Measurements from ENCODE around the gene METAP1D. TPM values are rescaled to one million over a fixed set of nuclear protein-coding genes. Genes with fewer than 3 reads are reported as not detected.

METAP1D gene
- total RNA-seq, 1 experiment from 2014 or later, result 15.8 TPM

- no peaks in the 10 kb centered on the region for H3K36me3 ChIP-seq (ENCODE audit: control insufficient read depth in 1 of 2, insufficient read depth in 2 of 2, low read length in 2 of 2)
- peaks cover 10 to 25% of the 10 kb centered on the region in 2 experiments for H3K4me1 ChIP-seq (ENCODE audit: control insufficient read depth in 1 of 2, insufficient read depth in 2 of 2, low read length in 2 of 2)
- H3K9ac ChIP-seq (ENCODE audit: low read length), result no peak overlapping the region
- CTCF ChIA-PET, result interaction anchor here (1.3 kb wide), 1 partner anchor 388 kb away, joined by 3 read pairs; no protein-coding TSS in a partner anchor
- RAD21 ChIA-PET (ENCODE audit: low non-redundant PET in 1 of 2, low total read pairs in 2 of 2, uncharacterized antibody in 2 of 2, unreplicated experiment in 2 of 2), result no interaction called here
- no peaks in the 10 kb centered on the region for H3K79me2 ChIP-seq (ENCODE audit: insufficient read depth, low read length)
- ATAC-seq, result no peak
- H3K4me2 ChIP-seq (ENCODE audit: low read length), result no peak overlapping the region
- H3K4me3 ChIP-seq (replicated peaks in 1 of 2; ENCODE audit: low read depth in 1 of 2, low read length in 2 of 2), result no peak overlapping the region
- intact Hi-C loops (cut with micrococcal nuclease), result loop anchor here (10.0 kb wide), 1 partner anchor 167 kb away; the partner anchor contains the start of gene HAT1
- no peaks in the 10 kb centered on the region for H3K9me2 ChIP-seq (ENCODE audit: insufficient read depth)
- H2AFZ ChIP-seq (ENCODE audit: low read depth, low read length, poor library complexity, severe bottlenecking), result no peak overlapping the region
- H3K27ac ChIP-seq (ENCODE audit: low read depth, low read length), result no peak overlapping the region
- H4K20me1 ChIP-seq (ENCODE audit: insufficient read depth), result no peaks in the 10 kb centered on the region
- H3K27me3 ChIP-seq (ENCODE audit: insufficient read depth, low read length), result no peaks in the 10 kb centered on the region
- no peaks in the 10 kb centered on the region for H3K9me3 ChIP-seq (ENCODE audit: control insufficient read depth in 1 of 2, insufficient read depth in 1 of 2, low read depth in 1 of 2, low read length in 2 of 2)
- TF ChIP-seq POLR2A (IDR thresholded peaks at IDR 0.05; ENCODE audit: borderline replicate concordance, extremely low read depth, insufficient read depth, insufficient read length) (no peak), EZH2 (IDR thresholded peaks at IDR 0.05) (no peak), SIN3A (IDR thresholded peaks at IDR 0.05; ENCODE audit: low read depth) (no peak), YY1 (IDR thresholded peaks at IDR 0.05; ENCODE audit: extremely low read depth, insufficient replicate concordance, low read depth, low read length) (no peak), CEBPB (IDR thresholded peaks at IDR 0.05; ENCODE audit: low read depth) (no peak), ELF1 (IDR thresholded peaks at IDR 0.05; ENCODE audit: borderline replicate concordance, low read depth) (no peak), EZH2phosphoT487 (IDR thresholded peaks at IDR 0.05; ENCODE audit: borderline replicate concordance) (no peak), JUND (IDR thresholded peaks at IDR 0.05) (no peak), SRF (IDR thresholded peaks at IDR 0.05; ENCODE audit: low read depth) (no peak), ZFX (IDR thresholded peaks at IDR 0.05) (no peak), FOSL1 (IDR thresholded peaks at IDR 0.05; ENCODE audit: low read depth) (no peak), CBX3 (IDR thresholded peaks at IDR 0.05; ENCODE audit: low read depth) (no peak), EGR1 (IDR thresholded peaks at IDR 0.05; ENCODE audit: low read depth) (no peak), POLR2AphosphoS5 (IDR thresholded peaks at IDR 0.05; ENCODE audit: low read depth, low read length) (no peak), TCF7L2 (IDR thresholded peaks at IDR 0.05; ENCODE audit: borderline replicate concordance, extremely low read depth, insufficient read depth, insufficient read length) (no peak)
- TF ChIP-seq, protein P1, sequence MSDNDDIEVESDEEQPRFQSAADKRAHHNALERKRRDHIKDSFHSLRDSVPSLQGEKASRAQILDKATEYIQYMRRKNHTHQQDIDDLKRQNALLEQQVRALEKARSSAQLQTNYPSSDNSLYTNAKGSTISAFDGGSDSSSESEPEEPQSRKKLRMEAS (IDR thresholded peaks at IDR 0.05), result no peak
- TF ChIP-seq, protein P2, sequence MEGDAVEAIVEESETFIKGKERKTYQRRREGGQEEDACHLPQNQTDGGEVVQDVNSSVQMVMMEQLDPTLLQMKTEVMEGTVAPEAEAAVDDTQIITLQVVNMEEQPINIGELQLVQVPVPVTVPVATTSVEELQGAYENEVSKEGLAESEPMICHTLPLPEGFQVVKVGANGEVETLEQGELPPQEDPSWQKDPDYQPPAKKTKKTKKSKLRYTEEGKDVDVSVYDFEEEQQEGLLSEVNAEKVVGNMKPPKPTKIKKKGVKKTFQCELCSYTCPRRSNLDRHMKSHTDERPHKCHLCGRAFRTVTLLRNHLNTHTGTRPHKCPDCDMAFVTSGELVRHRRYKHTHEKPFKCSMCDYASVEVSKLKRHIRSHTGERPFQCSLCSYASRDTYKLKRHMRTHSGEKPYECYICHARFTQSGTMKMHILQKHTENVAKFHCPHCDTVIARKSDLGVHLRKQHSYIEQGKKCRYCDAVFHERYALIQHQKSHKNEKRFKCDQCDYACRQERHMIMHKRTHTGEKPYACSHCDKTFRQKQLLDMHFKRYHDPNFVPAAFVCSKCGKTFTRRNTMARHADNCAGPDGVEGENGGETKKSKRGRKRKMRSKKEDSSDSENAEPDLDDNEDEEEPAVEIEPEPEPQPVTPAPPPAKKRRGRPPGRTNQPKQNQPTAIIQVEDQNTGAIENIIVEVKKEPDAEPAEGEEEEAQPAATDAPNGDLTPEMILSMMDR (IDR thresholded peaks at IDR 0.05 in 2 of 3, conservative IDR thresholded peaks at IDR 0.05 in 1 of 3; ENCODE audit: borderline replicate concordance in 1 of 3, insufficient read depth in 1 of 3, low read depth in 2 of 3, low read length in 2 of 3), result no peak
- TF ChIP-seq, protein P3, sequence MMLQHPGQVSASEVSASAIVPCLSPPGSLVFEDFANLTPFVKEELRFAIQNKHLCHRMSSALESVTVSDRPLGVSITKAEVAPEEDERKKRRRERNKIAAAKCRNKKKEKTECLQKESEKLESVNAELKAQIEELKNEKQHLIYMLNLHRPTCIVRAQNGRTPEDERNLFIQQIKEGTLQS (IDR thresholded peaks at IDR 0.05), result no peak
- DNase-seq (ENCODE audit: low read depth, low spot score), result no peak
- no TSS peak for BruUV-seq (replicated peaks)
- POLR2A ChIA-PET, result interaction anchor here (1.1 kb wide), 1 partner anchor 11 kb away, joined by 3 read pairs; the partner anchor contains the start of gene DLX2
Observed at GRCh38 chr2:172091761-172092566, 92.2 kb downstream of the METAP1D start.

Measured in HCT116 (cell line).